Kasumi-1 (cell line): ENCODE data around the gene DOCK2.

ENCODE experiments used
- DNase-seq, 2 experiments: peaks; one replicate each; lab custom pipeline; 2025; lab: John Stamatoyannopoulos, UW

DOCK2 gene

GRCh38 chr5:170095646-170096045, 458.6 kb downstream of the DOCK2 start:
- DNase-seq = peak in 1 of 2 experiments; percentile 15

GRCh38 chr5:170097934-170098333, 460.9 kb downstream of the DOCK2 start:
- peak; percentile 87 to 91 for DNase-seq

GRCh38 chr5:170100066-170100943, 463.2 kb downstream of the DOCK2 start:
- DNase-seq = peak; percentile 89 to 92

- DNase-seq = no peak
These were observed 466.4 kb downstream of the DOCK2 start for GRCh38 chr5:170103447-170103846.

- no peak for DNase-seq
These were observed 467.2 kb downstream of the DOCK2 start for GRCh38 chr5:170104299-170104698.

GRCh38 chr5:170104710-170105109, 467.6 kb downstream of the DOCK2 start:
- no peak for DNase-seq

- peak; percentile 76 to 83 for DNase-seq
These were observed 468.9 kb downstream of the DOCK2 start, which contains the start of gene FOXI1 for GRCh38 chr5:170105642-170106611. TSS of gene FOXI1 (plus strand) at chr5:170105897. CDS start at chr5:170105958, 61 bp downstream.

GRCh38 chr5:170107674-170108073, 470.6 kb downstream of the DOCK2 start:
- DNase-seq = no peak

- no peak for DNase-seq
These were observed 471.3 kb downstream of the DOCK2 start for GRCh38 chr5:170108266-170108785.

GRCh38 chr5:170109059-170110031, 472.3 kb downstream of the DOCK2 start:
- no peak for DNase-seq

GRCh38 chr5:170110403-170111087, 473.5 kb downstream of the DOCK2 start:
- no peak for DNase-seq

GRCh38 chr5:170111088-170111785, 474.2 kb downstream of the DOCK2 start:
- DNase-seq = no peak

- DNase-seq = peak in 1 of 2 experiments; percentile 40
These were observed 475.9 kb downstream of the DOCK2 start for GRCh38 chr5:170112876-170113521.

- peak; percentile 55 to 66 for DNase-seq
These were observed 476.4 kb downstream of the DOCK2 start for GRCh38 chr5:170113522-170113900.

- no peak for DNase-seq
These were observed 477.2 kb downstream of the DOCK2 start for GRCh38 chr5:170114271-170114670.

- no peak for DNase-seq
These were observed 478.9 kb downstream of the DOCK2 start for GRCh38 chr5:170115925-170116324.

GRCh38 chr5:170117736-170118135, 480.7 kb downstream of the DOCK2 start:
- DNase-seq = no peak

GRCh38 chr5:170120576-170120975, 483.5 kb downstream of the DOCK2 start:
- no peak for DNase-seq

GRCh38 chr5:170121321-170121720, 484.2 kb downstream of the DOCK2 start:
- no peak for DNase-seq
